GM04503 (cell line): ENCODE data around the gene TBC1D2B.
A peak's percentile ranks its signal among the peaks of the same experiment; 100 is the strongest.
"Not testable (repeated sequence)": the region's sequence is repeated elsewhere in the genome, so short reads cannot be mapped to it uniquely, and the experiment has no call there.

Experiments
- DNase-seq: peaks from one replicate; pipeline ENCODE4 v3.0.0-alpha.2; 2012; ENCODE audit warnings: low read depth

TBC1D2B gene

GRCh38 chr15:77974416-77975331 is 102.8 kb downstream of the TBC1D2B start:
- no peak for DNase-seq

GRCh38 chr15:77974098-77974414 is 103.5 kb downstream of the TBC1D2B start:
- peak; percentile 49 for DNase-seq

GRCh38 chr15:77973273-77974097 is 104.0 kb downstream of the TBC1D2B start:
- not testable (repeated sequence) for DNase-seq

GRCh38 chr15:77972706-77973105 is 104.8 kb downstream of the TBC1D2B start:
- not testable (repeated sequence) for DNase-seq

GRCh38 chr15:77971875-77972274 is 105.6 kb downstream of the TBC1D2B start:
- not testable (repeated sequence) for DNase-seq

DNA sequence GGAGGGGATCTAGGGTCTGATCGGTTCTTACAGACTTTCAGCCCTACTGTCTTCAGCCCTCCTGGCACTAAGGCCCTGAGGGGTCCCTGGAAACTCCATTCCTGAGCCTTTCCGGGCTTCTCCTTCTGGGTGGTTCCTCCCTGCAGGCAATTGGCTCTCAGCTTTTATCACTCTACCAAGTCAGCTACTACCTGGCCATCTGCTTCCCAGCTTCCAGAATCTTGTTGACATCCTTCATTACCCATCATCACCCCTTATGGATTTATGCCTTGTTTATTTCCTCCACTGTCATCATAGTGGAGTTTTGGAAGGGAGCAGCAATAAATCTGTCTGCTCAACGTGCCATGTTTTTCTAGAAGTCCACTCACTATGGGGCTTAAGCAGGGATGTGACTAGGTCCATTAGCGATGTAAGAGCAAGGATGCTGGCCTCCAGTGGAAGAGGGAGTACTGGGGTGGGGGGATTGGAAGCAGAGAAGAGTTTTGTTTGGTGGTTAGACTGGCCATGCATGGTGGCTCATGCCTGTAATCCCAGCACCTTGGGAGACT is 106.6 kb downstream of the TBC1D2B start:
- not testable (repeated sequence) for DNase-seq

- DNase-seq: no peak
Measured at GRCh38 chr15:77969055-77969454, 108.5 kb downstream of the TBC1D2B start.

DNA sequence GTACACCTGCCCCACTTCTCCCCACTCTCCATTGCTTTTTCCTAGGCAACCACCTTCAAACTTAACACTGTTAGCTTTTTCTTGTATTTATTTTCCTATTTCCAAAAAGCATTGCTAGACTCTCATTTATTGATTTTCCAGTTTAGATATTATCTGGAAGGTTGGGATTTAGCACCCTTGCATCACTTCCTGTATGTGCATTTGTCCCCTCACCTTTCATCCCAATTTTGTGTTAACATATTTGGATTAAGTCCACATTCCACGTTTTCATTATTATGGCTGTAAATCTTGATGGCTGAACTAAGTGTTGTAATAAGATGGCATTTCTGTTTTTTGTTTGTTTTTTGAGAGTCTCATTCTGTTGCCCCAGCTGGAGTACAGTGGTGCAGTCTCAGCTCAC is 109.7 kb downstream of the TBC1D2B start:
- no peak for DNase-seq

DNA sequence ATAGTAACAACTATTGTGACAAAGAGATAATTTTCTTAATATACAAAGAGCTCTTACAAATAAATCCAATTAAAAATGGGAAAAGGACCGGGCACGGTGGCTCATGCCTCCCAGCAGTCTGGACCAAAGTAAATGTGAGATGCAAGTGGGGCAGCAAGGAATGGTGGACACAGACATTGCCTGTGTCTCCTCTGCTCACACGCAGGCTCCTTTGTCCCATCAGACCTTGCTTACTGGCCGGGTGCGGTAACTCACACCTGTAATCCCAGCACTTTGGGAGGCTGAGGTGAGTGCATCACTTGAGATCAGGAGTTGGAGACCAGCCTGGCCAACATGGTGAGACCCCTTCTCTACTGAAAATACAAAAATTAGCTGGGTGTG is 110.3 kb downstream of the TBC1D2B start:
- DNase-seq: not testable (repeated sequence)

GRCh38 chr15:77966540-77967234 is 110.8 kb downstream of the TBC1D2B start:
- DNase-seq: no peak

DNA sequence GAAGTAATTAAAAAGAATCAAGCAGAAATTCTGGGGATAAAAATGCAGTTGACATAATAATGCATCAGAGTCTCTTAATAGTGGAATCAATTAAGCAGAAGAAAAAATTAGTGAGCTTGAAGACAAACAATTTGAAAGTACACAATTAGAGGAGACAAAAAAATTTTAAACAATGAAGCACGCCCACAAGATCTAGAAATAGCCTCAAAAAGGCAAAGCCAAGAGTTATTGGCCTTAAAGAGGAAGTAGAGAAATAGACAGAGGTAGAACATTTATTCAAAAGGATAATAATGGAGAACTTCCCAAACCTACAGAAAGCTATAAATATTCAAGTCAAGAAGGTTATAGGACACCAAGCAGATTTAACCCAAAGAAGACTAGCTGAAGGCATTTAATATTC is 113.3 kb downstream of the TBC1D2B start:
- no peak for DNase-seq

DNA sequence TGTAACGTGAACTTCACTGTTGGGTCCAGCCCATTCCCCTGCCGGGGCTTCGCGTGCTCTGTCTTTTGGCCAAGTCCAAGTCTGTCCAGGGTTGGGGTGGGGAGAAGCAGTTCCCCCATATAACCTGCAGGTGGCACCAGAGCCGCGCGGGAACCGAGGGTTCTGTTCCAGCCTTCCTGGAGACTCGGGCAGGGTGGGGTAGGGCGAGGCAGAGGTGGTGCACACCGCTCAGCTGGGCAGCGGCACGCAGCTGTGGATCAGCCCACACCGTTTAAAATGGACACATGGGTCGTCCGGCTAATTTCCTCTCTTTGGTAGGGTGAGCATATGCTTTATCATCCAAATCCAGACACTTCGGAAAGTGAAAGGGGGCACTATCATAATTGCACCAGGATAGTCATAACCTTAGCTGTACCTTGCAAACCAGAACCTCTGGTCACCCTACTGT is 118.1 kb downstream of the TBC1D2B start:
- DNase-seq: no peak

- DNase-seq: not testable (repeated sequence)
Measured at GRCh38 chr15:77958716-77959431, 118.6 kb downstream of the TBC1D2B start.

DNA sequence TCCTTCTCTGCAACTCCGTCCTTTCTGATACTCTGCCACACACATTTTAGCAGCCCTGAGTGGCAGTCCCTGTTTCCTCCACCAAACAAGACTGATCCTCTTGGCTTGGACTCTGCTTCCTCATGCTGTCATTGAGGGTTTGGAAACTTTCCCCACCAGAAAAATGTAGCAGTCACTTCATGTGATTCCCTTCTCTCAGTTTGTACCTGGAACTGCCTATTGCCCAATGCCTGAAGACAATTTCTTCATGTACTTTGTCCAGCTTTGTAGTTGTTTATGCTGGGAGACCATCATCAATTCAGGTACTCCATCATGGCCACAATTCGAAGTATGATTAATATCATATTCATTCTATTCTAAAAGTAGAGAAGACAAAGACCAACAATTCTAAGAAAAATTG is 119.5 kb downstream of the TBC1D2B start:
- DNase-seq: not testable (repeated sequence)

DNA sequence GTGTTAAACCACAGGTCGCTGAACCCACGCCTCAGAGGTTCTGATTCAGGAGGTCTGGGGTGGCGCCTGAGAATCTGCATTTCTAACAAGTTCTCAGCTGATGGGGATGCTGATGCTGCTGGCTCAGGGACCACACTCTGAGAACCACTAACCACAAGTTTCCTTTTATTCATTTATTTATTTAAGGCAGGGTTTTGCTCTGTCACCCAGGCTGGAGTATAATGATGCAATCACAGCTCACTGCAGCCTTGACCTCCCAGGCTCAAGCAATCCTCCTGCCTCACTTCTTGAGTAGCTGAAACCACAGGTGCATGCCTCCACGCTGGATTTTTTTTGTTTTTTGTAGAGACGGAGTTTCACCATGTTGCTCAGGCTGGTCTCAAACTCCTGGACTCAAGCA is 123.6 kb downstream of the TBC1D2B start:
- DNase-seq: not testable (repeated sequence)

DNA sequence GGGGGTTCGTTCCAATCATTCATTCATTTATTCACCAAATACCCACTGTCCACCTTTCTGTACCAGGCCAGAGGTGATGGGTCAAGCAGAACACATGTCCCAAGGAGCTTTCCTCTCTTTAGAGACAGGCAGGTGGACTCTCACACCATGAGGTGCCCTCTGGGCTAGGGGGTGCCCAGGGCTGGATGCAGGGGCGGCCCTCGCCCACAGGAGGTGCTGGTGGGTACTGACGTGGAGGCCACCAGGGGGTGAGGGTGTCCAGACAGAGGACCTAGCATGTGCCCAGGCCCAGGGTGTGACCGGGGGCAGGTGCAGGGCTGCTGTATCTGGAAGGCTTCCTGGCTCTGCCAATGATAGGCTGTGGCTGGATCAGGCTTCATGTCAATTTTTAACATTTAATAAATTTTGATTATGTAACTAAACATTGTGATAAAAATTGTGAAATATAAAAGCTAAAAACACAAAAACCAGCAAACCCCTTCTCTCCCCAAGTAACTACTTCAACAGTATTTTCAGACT is 124.5 kb downstream of the TBC1D2B start:
- not testable (repeated sequence) for DNase-seq

DNA sequence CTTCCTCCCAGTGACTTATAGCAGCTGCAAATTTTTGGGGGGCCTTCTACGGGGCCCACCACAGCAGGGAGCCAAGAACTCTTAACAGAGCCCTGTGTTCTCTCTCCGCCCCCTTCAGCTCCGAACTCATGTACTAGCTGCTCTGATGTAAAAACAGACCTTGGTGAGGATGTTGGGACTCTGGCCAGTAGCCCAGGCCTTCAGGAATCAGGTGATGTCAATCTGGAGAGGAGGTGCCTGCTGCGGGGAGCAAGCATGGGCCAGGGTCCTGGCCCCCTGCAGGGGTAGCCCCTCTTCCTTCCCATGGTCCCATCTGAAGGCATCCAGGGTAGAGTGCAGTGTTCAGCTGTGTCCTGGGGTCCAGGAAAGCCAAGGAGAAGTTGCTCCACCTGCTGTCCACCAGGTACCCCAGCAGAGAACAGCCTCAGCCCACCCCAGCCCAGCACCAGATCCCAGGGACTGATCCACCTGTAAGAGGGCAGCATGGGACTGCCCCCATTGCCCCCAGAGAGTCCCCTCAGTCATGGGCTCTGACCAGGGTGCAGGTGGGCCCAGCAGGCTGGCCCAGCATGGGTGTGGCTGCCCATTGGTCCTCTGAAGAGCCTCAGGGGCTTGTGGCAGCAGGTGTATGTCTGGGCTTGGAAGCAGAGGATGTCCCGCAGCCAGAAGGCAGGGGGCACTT is 126.3 kb downstream of the TBC1D2B start:
- DNase-seq: not testable (repeated sequence)

DNA sequence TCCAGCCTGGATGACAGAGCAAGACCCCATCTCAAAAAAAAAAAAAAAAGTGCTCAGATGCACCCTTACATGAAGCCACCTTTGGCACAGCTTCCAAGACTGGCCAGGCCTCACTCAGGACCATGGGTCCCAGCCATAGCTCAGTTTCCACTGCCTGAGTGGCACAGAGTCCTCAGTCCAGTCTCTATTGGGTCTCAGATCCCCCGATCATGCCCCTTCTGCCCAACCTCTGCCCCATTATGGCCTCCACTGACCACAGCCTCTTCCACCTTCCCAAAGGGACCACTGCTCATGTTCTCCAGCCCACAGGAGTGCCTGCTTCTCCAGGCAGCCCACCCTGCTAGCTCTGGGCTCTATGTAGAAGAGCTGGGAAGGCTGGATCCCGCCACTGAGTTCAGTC is 127.0 kb downstream of the TBC1D2B start:
- DNase-seq: not testable (repeated sequence)

- no peak for DNase-seq
Measured at GRCh38 chr15:77945566-77945965, 131.9 kb downstream of the TBC1D2B start.
